CD4-positive, alpha-beta T cell treated with Interleukin-15 for 1 hour (primary cell): ENCODE measurements around the gene NEURL2.
"Not testable (repeated sequence)": the region's sequence is repeated elsewhere in the genome, so short reads cannot be mapped to it uniquely, and the experiment has no call there.

ENCODE experiments used
- DNase-seq: peaks from one replicate; pipeline ENCODE4 v3.0.0-alpha.2; 2020

NEURL2 gene

GRCh38 chr20:45919542-45920399, 28.8 kb upstream of the NEURL2 start:
- DNase-seq = no peak

- DNase-seq = no peak
Measured at GRCh38 chr20:45918779-45919537, 27.9 kb upstream of the NEURL2 start.

- no peak for DNase-seq
Measured at GRCh38 chr20:45918182-45918737, 27.3 kb upstream of the NEURL2 start.

GRCh38 chr20:45917790-45918141, 26.8 kb upstream of the NEURL2 start:
- DNase-seq = no peak

- no peak for DNase-seq
Measured at GRCh38 chr20:45913116-45913515, 22.1 kb upstream of the NEURL2 start.

GRCh38 chr20:45912344-45912682, 21.3 kb upstream of the NEURL2 start:
- no peak for DNase-seq

- DNase-seq = peak; percentile 33
Measured at GRCh38 chr20:45911486-45912343, 20.7 kb upstream of the NEURL2 start, which contains the start of gene PLTP. Gene PLTP (minus strand): TSS chr20:45912155. CDS start chr20:45911452, 703 bp downstream.

GRCh38 chr20:45910670-45911485, 19.9 kb upstream of the NEURL2 start:
- DNase-seq = peak; percentile 96

GRCh38 chr20:45909817-45910669, 19.0 kb upstream of the NEURL2 start:
- DNase-seq = no peak

GRCh38 chr20:45909336-45909808, 18.4 kb upstream of the NEURL2 start:
- DNase-seq = no peak

GRCh38 chr20:45908084-45908483, 17.1 kb upstream of the NEURL2 start:
- DNase-seq = no peak

- no peak for DNase-seq
Measured at GRCh38 chr20:45907219-45907948, 16.4 kb upstream of the NEURL2 start.

- DNase-seq = no peak
Measured at GRCh38 chr20:45905505-45906079, 14.6 kb upstream of the NEURL2 start.

- no peak for DNase-seq
Measured at GRCh38 chr20:45904583-45905504, 13.8 kb upstream of the NEURL2 start.

GRCh38 chr20:45902199-45902701, 11.2 kb upstream of the NEURL2 start:
- DNase-seq = no peak

- not testable (repeated sequence) for DNase-seq
Measured at GRCh38 chr20:45901332-45901731, 10.3 kb upstream of the NEURL2 start.

- DNase-seq = no peak
Measured at GRCh38 chr20:45899046-45899835, 8.2 kb upstream of the NEURL2 start.

- no peak for DNase-seq
Measured at GRCh38 chr20:45898285-45898684, 7.3 kb upstream of the NEURL2 start.
